Measurements from ENCODE around the gene DCC.

- TF ChIP-seq POLR2AphosphoS5 (IDR thresholded peaks at IDR 0.05) (no peak), CTCF (IDR thresholded peaks at IDR 0.05 in 8 of 11, conservative IDR thresholded peaks at IDR 0.05 in 3 of 11) (no peak)
These were observed 125.4 kb downstream of the DCC start for GRCh38 chr18:52465391-52465790.

Measured in spleen (tissue), 7 donors.